22Rv1 (cell line): ENCODE data around the gene KLC1.
A peak's percentile ranks its signal among the peaks of the same experiment; 100 is the strongest.
"Not testable (repeated sequence)": the region's sequence is repeated elsewhere in the genome, so short reads cannot be mapped to it uniquely, and the experiment has no call there.

Experiments used
- H3K27ac ChIP-seq: fragments of 450-650 bp; 2 replicates; pipeline ENCODE4 v1.5.1; 2017
- ZFX ChIP-seq: fragments of 450-650 bp; IDR thresholded peaks from 2 replicates; pipeline ENCODE4 v1.6.1; 2017; ENCODE audit warnings: antibody characterized with exemption, borderline replicate concordance
- TF ChIP-seq, protein P1 (sequence below): fragments of 450-650 bp; IDR thresholded peaks from 2 replicates; pipeline ENCODE4 v1.5.1; 2017; ENCODE audit warnings: mild to moderate bottlenecking

KLC1 gene

DNA sequence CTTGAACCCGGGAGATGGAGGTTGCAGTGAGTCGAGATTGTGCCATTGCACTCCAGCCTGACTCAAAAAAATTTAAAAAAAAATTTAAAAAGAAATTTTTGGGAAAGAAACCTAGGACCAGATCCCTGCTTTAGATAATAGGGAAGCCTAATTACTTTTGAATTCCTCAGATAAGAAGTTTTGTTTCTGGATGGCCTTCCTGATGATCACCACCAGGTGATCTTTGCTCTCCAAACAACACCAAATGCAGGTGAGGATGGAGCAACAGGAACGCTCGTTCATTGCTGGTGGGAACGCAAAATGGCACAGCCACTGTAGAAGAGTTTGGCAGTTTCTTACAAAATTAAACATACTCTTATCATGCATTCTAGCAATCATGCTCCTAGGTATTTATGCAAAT lies 28.5 kb upstream of the KLC1 start:
- TF ChIP-seq ZFX: no peak
- TF ChIP-seq, protein P1, sequence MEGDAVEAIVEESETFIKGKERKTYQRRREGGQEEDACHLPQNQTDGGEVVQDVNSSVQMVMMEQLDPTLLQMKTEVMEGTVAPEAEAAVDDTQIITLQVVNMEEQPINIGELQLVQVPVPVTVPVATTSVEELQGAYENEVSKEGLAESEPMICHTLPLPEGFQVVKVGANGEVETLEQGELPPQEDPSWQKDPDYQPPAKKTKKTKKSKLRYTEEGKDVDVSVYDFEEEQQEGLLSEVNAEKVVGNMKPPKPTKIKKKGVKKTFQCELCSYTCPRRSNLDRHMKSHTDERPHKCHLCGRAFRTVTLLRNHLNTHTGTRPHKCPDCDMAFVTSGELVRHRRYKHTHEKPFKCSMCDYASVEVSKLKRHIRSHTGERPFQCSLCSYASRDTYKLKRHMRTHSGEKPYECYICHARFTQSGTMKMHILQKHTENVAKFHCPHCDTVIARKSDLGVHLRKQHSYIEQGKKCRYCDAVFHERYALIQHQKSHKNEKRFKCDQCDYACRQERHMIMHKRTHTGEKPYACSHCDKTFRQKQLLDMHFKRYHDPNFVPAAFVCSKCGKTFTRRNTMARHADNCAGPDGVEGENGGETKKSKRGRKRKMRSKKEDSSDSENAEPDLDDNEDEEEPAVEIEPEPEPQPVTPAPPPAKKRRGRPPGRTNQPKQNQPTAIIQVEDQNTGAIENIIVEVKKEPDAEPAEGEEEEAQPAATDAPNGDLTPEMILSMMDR: no peak
- H3K27ac ChIP-seq: no peak overlapping the region

DNA sequence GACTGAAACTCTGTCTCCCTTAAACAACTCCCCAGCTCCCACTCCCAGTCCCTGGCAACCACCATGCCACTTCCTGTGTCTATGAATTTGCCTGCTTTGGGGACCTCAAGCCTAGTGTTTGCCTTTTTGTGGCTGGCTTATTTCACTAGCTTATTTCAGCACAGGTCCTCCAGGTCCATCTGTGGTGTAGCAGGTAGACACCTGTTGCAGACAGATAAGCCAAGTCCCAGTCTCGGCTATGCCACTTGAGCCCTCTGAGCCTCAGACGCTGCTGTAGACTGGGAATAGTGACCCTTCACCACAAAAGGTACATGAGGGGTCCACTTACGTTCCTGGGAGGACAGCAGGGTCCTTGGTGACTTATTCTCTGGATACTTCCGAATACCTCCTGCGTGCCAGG lies 24.4 kb upstream of the KLC1 start:
- no peak overlapping the region for H3K27ac ChIP-seq
- TF ChIP-seq, protein P1: no peak
- no peak for TF ChIP-seq ZFX

DNA sequence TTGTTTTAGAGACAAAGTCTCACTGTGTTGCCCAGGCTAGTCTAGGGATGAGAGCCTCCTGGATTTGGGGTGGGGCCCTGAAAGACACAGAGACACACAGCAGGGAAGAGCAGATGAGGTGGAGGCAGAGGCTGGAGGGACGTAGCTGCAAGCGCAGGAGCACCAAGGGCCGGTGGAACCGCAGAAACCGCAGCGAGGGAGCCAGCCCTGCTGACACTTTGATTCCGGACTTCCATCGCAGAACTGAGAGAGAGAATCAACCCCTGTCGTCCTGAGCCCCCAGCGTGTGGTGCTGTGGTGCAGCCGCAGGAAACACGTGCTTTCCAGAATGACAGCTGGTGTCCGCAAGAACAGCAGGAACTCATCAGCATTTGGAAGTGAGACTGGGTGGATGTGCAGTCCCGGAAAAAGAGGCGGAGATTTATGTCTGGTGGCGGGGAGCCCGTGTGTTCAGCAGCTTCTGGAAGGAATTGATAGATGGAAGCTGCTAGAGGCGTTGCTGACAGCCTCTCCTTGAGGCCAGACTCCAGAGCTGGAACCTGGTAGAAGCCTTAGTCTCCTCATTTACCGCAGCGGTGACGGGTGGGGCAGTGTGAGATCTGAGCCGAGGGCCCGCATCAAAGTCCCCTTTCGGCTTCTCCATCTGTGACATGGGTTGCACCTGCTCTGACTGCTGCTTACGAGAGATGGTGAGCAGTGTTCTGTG lies 21.9 kb upstream of the KLC1 start:
- TF ChIP-seq, protein P1: peak; percentile 39
- no peak for TF ChIP-seq ZFX
- H3K27ac ChIP-seq: no peak overlapping the region

DNA sequence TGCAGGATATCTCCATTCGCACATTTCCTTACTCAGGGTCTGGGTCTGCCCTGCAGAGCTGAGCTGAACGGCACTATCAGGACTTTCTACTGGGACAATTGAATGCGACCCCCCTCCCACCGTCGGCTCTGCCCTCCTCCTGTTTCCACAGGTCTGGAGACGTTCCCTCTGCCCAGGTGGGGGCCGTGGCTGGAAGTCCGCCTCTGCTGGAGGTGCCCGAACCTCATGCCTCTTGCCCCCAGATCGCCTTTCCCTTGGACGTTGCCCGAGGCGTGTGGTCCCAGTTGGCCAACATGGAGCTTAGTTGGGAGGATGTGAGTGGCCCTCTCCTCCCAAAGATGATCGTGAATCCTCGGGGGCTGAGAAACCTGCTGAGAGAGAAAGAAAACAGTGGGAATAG lies 21.2 kb upstream of the KLC1 start:
- no peak overlapping the region for H3K27ac ChIP-seq
- TF ChIP-seq ZFX: no peak
- TF ChIP-seq, protein P1: no peak

DNA sequence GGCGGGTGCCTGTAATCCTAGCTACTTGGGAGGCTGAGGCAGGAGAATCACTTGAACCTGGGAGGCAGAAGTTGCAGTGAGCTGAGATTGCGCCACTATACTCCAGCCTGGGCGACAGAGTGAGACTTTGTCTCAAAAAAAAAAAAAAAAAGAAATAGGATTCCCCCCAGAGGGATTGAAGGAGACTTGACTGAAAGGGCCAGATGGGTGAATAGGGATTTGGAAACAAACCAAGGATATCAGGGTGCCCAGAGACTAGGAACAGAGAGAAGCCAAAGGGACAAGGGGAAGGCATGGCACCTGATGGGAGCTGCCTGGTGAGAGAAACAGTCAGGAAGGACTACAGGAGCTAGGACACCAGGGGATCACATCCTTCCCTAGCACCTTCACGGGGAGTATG lies 19.9 kb upstream of the KLC1 start:
- not testable (repeated sequence) for H3K27ac ChIP-seq

DNA sequence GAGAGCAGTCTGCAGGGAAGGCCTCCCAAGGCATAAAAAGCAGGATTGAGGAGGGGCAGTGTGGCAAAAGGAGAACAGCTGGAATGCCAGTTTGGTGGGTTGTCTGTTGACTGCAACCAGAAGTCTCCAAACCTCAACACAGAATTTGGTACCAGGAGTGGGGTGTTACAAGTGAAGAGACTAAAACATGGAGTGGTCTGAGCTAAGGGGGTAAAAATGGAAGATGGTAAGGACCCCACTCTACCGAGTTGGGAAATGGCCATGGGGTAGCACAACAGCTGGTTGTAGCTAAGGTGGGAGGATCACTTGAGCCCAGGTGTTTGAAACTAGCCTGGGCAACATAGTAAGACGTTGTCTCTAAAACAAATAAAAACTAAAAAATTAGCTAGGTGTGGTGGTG lies 17.8 kb upstream of the KLC1 start:
- no peak overlapping the region for H3K27ac ChIP-seq
- TF ChIP-seq ZFX: no peak
- TF ChIP-seq, protein P1: no peak

DNA sequence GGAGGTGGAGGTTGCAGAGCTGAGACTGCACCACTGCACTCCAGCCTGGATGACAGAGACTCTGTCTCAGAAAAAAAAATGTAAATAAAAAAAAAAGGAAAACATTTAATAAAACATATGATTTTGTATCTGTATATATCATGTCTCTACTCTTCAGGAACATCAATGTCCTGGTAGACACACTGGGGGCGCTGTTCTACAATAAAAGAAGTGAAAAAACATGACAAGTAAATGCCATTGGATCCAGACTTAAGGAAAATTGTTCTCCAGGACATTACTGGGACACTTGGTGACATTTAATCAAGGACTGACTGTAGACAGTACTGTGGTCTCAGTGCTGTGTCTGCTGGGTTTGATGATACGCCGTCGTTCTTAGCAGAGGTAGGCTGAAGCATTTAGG lies 15.5 kb upstream of the KLC1 start:
- no peak overlapping the region for H3K27ac ChIP-seq
- TF ChIP-seq ZFX: no peak
- TF ChIP-seq, protein P1: no peak

DNA sequence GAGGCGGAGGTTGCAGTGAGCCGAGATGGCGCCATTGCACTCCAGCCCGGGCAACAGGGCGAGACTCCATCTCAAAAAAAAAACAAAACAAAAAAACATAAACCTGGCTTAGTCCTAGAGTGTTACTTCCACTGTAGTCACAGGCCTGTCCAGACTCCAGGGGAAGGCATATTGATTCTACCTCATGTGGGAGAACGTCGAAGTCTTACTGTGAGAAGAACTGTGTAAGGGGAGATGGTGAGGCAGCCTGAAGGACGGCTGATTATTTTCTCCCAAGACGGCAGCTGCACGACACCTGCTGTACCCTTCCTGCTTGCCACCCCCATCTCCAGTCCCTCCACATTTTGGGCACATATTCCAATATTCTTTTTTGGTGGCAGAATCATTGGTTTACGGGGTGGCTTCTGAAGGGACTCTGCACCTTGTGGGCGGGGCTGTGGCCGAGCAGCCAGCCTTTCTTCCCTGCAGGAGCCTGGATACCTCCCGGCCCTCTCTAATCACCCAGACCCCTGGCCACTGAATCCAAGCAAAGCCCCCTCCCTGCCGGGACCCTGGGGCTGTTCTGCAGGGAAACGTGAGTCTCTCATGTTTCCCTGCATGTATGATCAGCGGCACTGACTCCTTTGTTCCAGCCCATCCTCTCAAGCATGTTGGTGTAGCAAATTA lies 12.2 kb upstream of the KLC1 start:
- no peak overlapping the region for H3K27ac ChIP-seq
- TF ChIP-seq ZFX: no peak
- TF ChIP-seq, protein P1: no peak
